ENCODE measurements around the gene HRCT1.

GRCh38 chr9:35940458-35941407 lies 34.7 kb downstream of the HRCT1 start:
- TF ChIP-seq CTCF (conservative IDR thresholded peaks at IDR 0.05; ENCODE audit: low read depth, low read length) (no peak), EZH2 (IDR thresholded peaks at IDR 0.05; ENCODE audit: borderline replicate concordance, low read depth, low read length, poor library complexity, severe bottlenecking) (no peak)
